Measurements from ENCODE around the gene SCLT1.

SCLT1 gene

GRCh38 chr4:128954941-128955340 is 138.4 kb downstream of the SCLT1 start:
- DNase-seq, result no peak

- no peak for DNase-seq
Measured at GRCh38 chr4:128951316-128951715, 142.0 kb downstream of the SCLT1 start.

- no peak for DNase-seq
Measured at GRCh38 chr4:128950796-128951195, 142.5 kb downstream of the SCLT1 start.

GRCh38 chr4:128946916-128947315 is 146.4 kb downstream of the SCLT1 start:
- DNase-seq, result no peak

GRCh38 chr4:128942607-128943006 is 150.7 kb downstream of the SCLT1 start:
- DNase-seq, result no peak

- no peak for DNase-seq
Measured at GRCh38 chr4:128940971-128941370, 152.4 kb downstream of the SCLT1 start.

GRCh38 chr4:128930051-128930450 is 163.3 kb downstream of the SCLT1 start:
- no peak for DNase-seq

GRCh38 chr4:128924951-128925350 is 168.4 kb downstream of the SCLT1 start:
- DNase-seq, result no peak

- no peak for DNase-seq
Measured at GRCh38 chr4:128921954-128922353, 171.4 kb downstream of the SCLT1 start.

GRCh38 chr4:128917781-128918180 is 175.6 kb downstream of the SCLT1 start:
- DNase-seq, result no peak

- no peak for DNase-seq
Measured at GRCh38 chr4:128916832-128917231, 176.5 kb downstream of the SCLT1 start.

- no peak for DNase-seq
Measured at GRCh38 chr4:128915544-128915943, 177.8 kb downstream of the SCLT1 start.

- no peak for DNase-seq
Measured at GRCh38 chr4:128913228-128913627, 180.1 kb downstream of the SCLT1 start.

GRCh38 chr4:128908735-128909134 is 184.6 kb downstream of the SCLT1 start:
- DNase-seq, result no peak

- DNase-seq, result no peak
Measured at GRCh38 chr4:128907981-128908380, 185.4 kb downstream of the SCLT1 start.

GRCh38 chr4:128906581-128906980 is 186.8 kb downstream of the SCLT1 start:
- DNase-seq, result no peak

GRCh38 chr4:128904821-128905220 is 188.5 kb downstream of the SCLT1 start:
- no peak for DNase-seq

- DNase-seq, result no peak
Measured at GRCh38 chr4:128880662-128881061, 212.7 kb downstream of the SCLT1 start.

- DNase-seq, result no peak
Measured at GRCh38 chr4:128879971-128880370, 213.4 kb downstream of the SCLT1 start.

GRCh38 chr4:128879283-128879682 is 214.1 kb downstream of the SCLT1 start:
- DNase-seq, result no peak

GRCh38 chr4:128877934-128878333 is 215.4 kb downstream of the SCLT1 start:
- no peak for DNase-seq

- no peak for DNase-seq
Measured at GRCh38 chr4:128876200-128876599, 217.1 kb downstream of the SCLT1 start.

- DNase-seq, result no peak
Measured at GRCh38 chr4:128871948-128872347, 221.4 kb downstream of the SCLT1 start.

- DNase-seq, result no peak
Measured at GRCh38 chr4:128869776-128870509, 223.4 kb downstream of the SCLT1 start.

GRCh38 chr4:128868758-128869157 is 224.6 kb downstream of the SCLT1 start:
- no peak for DNase-seq

Measured in activated T-cell treated with anti-CD3 and anti-CD28 coated beads for 4 hours (primary cell).